Neural cell (in vitro differentiated cells): ENCODE results near the gene ENPP1. TPM values are rescaled to one million over a fixed set of nuclear protein-coding genes. Genes with fewer than 3 reads are reported as not detected.

ENCODE experiments used
- H2AFZ ChIP-seq: fragments of 200-600, 300-800 bp; sonication (generic), shearing (Covaris generic); 2 replicates; pipeline ENCODE4 v1.6.0; 2014; ENCODE audit warnings: low read depth, mild to moderate bottlenecking, antibody characterized with exemption, low read length, moderate library complexity
- H3F3A ChIP-seq: fragments of 200-600 bp; shearing (Covaris generic); 2 replicates; pipeline ENCODE4 v1.6.1; 2016; ENCODE audit warnings: mild to moderate bottlenecking, moderate library complexity, mixed read lengths, antibody characterized with exemption, low read length; ENCODE audit not compliant: insufficient read depth, poor library complexity, severe bottlenecking
- H3K27ac ChIP-seq: fragments of 200-600, 300-800 bp; sonication (generic), shearing (Covaris generic); 2 replicates; pipeline ENCODE4 v1.5.1; 2014; ENCODE audit warnings: mild to moderate bottlenecking, low read length, moderate library complexity
- H3K27me3 ChIP-seq: fragments of 300-800, 200-600 bp; sonication (generic), shearing (Covaris generic); 2 replicates; pipeline ENCODE4 v1.6.0; 2014; ENCODE audit warnings: mild to moderate bottlenecking, low read depth, low read length, moderate library complexity; ENCODE audit not compliant: insufficient read depth
- H3K36me3 ChIP-seq: fragments of 300-800, 200-600 bp; sonication (generic), shearing (Covaris generic); 2 replicates; pipeline ENCODE4 v1.5.1; 2014; ENCODE audit warnings: mild to moderate bottlenecking, antibody characterized with exemption, low read length, moderate library complexity; ENCODE audit not compliant: insufficient read depth
- H3K4me2 ChIP-seq: fragments of 300-800, 200-600 bp; sonication (generic), shearing (Covaris generic); 2 replicates; pipeline ENCODE4 v1.6.0; 2014; ENCODE audit warnings: mild to moderate bottlenecking, low read length
- H3K4me3 ChIP-seq: fragments of 300-800, 200-600 bp; sonication (generic), shearing (Covaris generic); 2 replicates; pipeline ENCODE4 v1.5.1; 2014; ENCODE audit warnings: mild to moderate bottlenecking, low read length, moderate library complexity
- H3K79me2 ChIP-seq: fragments of 200-600 bp; shearing (Covaris generic); replicated peaks from 2 replicates; pipeline ENCODE4 v1.6.0; 2014; ENCODE audit warnings: mild to moderate bottlenecking, low read length, moderate library complexity; ENCODE audit not compliant: insufficient read depth
- H3K9ac ChIP-seq: fragments of 300-800, 200-600 bp; sonication (generic), shearing (Covaris generic); 2 replicates; pipeline ENCODE4 v1.6.1; 2016; ENCODE audit warnings: mild to moderate bottlenecking, low read length, mixed read lengths
- H3K9me2 ChIP-seq: fragments of 200-600 bp; shearing (Covaris generic); 2 replicates; pipeline ENCODE4 v1.6.1; 2016; ENCODE audit warnings: mild to moderate bottlenecking, low read length, mixed read lengths; ENCODE audit not compliant: insufficient read depth
- H3K9me3 ChIP-seq: fragments of 200-600, 300-800 bp; sonication (generic), shearing (Covaris generic); 2 replicates; pipeline ENCODE4 v1.6.1; 2016; ENCODE audit warnings: mild to moderate bottlenecking, mixed run types, low read length, moderate library complexity, mixed read lengths
- H4K20me1 ChIP-seq: fragments of 200-600 bp; shearing (Covaris generic); 2 replicates; pipeline ENCODE4 v1.6.1; 2016; ENCODE audit warnings: mild to moderate bottlenecking, mixed run types; ENCODE audit not compliant: insufficient read depth
- EP300 ChIP-seq: fragments of 450-650 bp; conservative IDR thresholded peaks from 2 replicates; pipeline ENCODE4 v1.6.1; 2014; ENCODE audit warnings: antibody characterized with exemption, mild to moderate bottlenecking, moderate library complexity; ENCODE audit not compliant: poor library complexity, severe bottlenecking
- EZH2 ChIP-seq: fragments of 200-600, 300-800 bp; shearing (Covaris generic), sonication (generic); IDR thresholded peaks from 2 replicates; pipeline ENCODE4 v1.6.1; 2014; ENCODE audit warnings: antibody characterized with exemption, low read length, borderline replicate concordance, mild to moderate bottlenecking; ENCODE audit not compliant: insufficient read depth, poor library complexity, severe bottlenecking
- MXI1 ChIP-seq: fragments of 450-650 bp; conservative IDR thresholded peaks from 2 replicates; pipeline ENCODE4 v1.6.1; 2014; ENCODE audit warnings: antibody characterized with exemption, mild to moderate bottlenecking; ENCODE audit not compliant: poor library complexity, severe bottlenecking
- POLR2AphosphoS5 ChIP-seq: IDR thresholded peaks from 2 replicates; pipeline ENCODE4 v1.6.1; 2012
- RAD21 ChIP-seq: fragments of 450-650 bp; conservative IDR thresholded peaks from 2 replicates; pipeline ENCODE4 v1.6.1; 2014; ENCODE audit warnings: antibody characterized with exemption, mild to moderate bottlenecking, moderate library complexity
- SMC3 ChIP-seq: fragments of 450-650 bp; conservative IDR thresholded peaks from 2 replicates; pipeline ENCODE4 v1.6.1; 2014; ENCODE audit warnings: antibody characterized with exemption, mild to moderate bottlenecking, moderate library complexity; ENCODE audit not compliant: poor library complexity
- TAF1 ChIP-seq: IDR thresholded peaks from 2 replicates; pipeline ENCODE4 v1.6.1; 2012; ENCODE audit warnings: low read depth
- polyA plus RNA-seq: library from polyadenylated mRNA; depleted of rRNA; stranded (reverse); fragments of >200 nt; gene quantifications from 2 replicates; pipeline ENCODE4 v1.2.3, GENCODE V29; 2014
- TF ChIP-seq, protein P1 (sequence below): IDR thresholded peaks from 2 replicates; pipeline ENCODE4 v1.6.1; 2012; ENCODE audit warnings: borderline replicate concordance
- TF ChIP-seq, protein P2 (sequence below): fragments of 450-650 bp; IDR thresholded peaks from 2 replicates; pipeline ENCODE4 v1.5.1; 2014; ENCODE audit warnings: antibody characterized with exemption, mild to moderate bottlenecking, moderate library complexity; ENCODE audit not compliant: poor library complexity, severe bottlenecking

Gene ENPP1
- polyA plus RNA-seq, 1 donor from 2014 or later, result not detected

DNA sequence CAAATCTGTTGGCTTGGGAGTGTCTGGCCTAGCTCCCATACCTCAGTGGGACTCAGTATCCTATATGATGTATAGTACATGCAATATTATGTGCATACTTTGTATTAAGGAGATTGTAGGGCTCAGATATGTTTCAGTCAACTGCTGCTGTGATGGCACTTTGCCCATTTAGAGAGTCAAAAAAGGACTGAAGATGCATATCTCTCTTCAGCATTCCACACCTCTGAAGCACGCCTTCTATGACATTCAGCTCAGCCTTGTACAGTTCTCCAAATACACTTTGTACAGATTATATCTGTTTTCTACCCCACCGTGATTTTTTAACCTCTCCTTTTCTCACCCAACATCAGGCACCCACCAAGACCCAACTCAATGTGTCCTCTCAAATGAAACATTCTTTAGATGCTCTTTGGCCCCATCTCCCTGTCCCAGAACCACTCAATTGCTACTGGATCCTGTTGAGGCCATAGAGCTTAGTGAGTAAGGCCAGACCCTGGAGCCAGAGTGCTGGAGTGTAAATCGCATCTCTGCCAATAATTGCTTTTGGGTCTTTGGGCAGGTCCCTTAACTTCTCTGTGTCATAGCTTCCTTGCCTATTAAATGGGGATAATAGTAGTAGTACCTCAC lies 15.6 kb downstream of the ENPP1 start:
- Histone ChIP-seq H3K4me3 (no peak overlapping the region), H3K9me2 (no peaks in the 10 kb centered on the region), H2AFZ (no peak overlapping the region), H3K4me2 (no peak overlapping the region), H4K20me1 (no peaks in the 10 kb centered on the region), H3K79me2 (no peaks in the 10 kb centered on the region), H3K36me3 (no peaks in the 10 kb centered on the region), H3F3A (no peaks in the 10 kb centered on the region), H3K9me3 (no peaks in the 10 kb centered on the region), H3K9ac (no peak overlapping the region), H3K27ac (no peak overlapping the region), H3K27me3 (no peaks in the 10 kb centered on the region)
- TF ChIP-seq, protein P1, sequence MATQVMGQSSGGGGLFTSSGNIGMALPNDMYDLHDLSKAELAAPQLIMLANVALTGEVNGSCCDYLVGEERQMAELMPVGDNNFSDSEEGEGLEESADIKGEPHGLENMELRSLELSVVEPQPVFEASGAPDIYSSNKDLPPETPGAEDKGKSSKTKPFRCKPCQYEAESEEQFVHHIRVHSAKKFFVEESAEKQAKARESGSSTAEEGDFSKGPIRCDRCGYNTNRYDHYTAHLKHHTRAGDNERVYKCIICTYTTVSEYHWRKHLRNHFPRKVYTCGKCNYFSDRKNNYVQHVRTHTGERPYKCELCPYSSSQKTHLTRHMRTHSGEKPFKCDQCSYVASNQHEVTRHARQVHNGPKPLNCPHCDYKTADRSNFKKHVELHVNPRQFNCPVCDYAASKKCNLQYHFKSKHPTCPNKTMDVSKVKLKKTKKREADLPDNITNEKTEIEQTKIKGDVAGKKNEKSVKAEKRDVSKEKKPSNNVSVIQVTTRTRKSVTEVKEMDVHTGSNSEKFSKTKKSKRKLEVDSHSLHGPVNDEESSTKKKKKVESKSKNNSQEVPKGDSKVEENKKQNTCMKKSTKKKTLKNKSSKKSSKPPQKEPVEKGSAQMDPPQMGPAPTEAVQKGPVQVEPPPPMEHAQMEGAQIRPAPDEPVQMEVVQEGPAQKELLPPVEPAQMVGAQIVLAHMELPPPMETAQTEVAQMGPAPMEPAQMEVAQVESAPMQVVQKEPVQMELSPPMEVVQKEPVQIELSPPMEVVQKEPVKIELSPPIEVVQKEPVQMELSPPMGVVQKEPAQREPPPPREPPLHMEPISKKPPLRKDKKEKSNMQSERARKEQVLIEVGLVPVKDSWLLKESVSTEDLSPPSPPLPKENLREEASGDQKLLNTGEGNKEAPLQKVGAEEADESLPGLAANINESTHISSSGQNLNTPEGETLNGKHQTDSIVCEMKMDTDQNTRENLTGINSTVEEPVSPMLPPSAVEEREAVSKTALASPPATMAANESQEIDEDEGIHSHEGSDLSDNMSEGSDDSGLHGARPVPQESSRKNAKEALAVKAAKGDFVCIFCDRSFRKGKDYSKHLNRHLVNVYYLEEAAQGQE, result no peak
- TF ChIP-seq MXI1, result no peak
- TF ChIP-seq POLR2AphosphoS5, result no peak
- TF ChIP-seq RAD21, result no peak
- no peak for TF ChIP-seq EP300
- TF ChIP-seq TAF1, result no peak
- TF ChIP-seq, protein P2, sequence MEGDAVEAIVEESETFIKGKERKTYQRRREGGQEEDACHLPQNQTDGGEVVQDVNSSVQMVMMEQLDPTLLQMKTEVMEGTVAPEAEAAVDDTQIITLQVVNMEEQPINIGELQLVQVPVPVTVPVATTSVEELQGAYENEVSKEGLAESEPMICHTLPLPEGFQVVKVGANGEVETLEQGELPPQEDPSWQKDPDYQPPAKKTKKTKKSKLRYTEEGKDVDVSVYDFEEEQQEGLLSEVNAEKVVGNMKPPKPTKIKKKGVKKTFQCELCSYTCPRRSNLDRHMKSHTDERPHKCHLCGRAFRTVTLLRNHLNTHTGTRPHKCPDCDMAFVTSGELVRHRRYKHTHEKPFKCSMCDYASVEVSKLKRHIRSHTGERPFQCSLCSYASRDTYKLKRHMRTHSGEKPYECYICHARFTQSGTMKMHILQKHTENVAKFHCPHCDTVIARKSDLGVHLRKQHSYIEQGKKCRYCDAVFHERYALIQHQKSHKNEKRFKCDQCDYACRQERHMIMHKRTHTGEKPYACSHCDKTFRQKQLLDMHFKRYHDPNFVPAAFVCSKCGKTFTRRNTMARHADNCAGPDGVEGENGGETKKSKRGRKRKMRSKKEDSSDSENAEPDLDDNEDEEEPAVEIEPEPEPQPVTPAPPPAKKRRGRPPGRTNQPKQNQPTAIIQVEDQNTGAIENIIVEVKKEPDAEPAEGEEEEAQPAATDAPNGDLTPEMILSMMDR, result no peak
- no peak for TF ChIP-seq SMC3
- no peak for TF ChIP-seq EZH2

DNA sequence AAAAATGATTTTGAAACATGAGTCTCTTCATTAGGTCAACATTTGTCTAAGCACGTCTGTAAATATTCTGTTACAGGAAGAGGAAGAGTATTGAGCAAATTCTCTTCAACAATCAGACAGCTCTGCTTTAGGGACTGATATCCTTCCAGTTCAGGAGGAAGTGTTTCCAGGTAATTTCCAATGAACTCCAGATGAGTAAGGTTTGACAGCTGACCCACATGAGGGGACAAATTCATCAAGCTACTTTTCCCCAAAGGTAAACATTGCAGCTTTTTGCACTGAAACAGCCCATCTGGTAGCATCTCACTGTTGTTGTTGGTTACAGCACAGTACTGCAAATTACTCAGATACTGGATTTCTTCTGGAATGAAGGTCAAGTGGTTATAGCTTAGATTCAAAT lies 18.1 kb downstream of the ENPP1 start:
- no peak overlapping the region for H2AFZ ChIP-seq
- no peak overlapping the region for H3K4me3 ChIP-seq
- TF ChIP-seq, protein P2, result no peak
- TF ChIP-seq MXI1 (no peak), TAF1 (no peak), POLR2AphosphoS5 (no peak), RAD21 (no peak), EP300 (no peak), SMC3 (no peak), EZH2 (no peak)
- TF ChIP-seq, protein P1, result no peak
- no peaks in the 10 kb centered on the region for H3K27me3 ChIP-seq
- no peak overlapping the region for H3K9ac ChIP-seq
- no peaks in the 10 kb centered on the region for H3K36me3 ChIP-seq
- H3K9me3 ChIP-seq, result no peaks in the 10 kb centered on the region
- no peak overlapping the region for H3K4me2 ChIP-seq
- H4K20me1 ChIP-seq, result no peaks in the 10 kb centered on the region
- no peak overlapping the region for H3K27ac ChIP-seq
- no peaks in the 10 kb centered on the region for H3K9me2 ChIP-seq
- no peaks in the 10 kb centered on the region for H3K79me2 ChIP-seq
- H3F3A ChIP-seq, result no peaks in the 10 kb centered on the region
